ENCODE measurements around the gene TCP10L.
"Not testable (repeated sequence)": the region's sequence is repeated elsewhere in the genome, so short reads cannot be mapped to it uniquely, and the experiment has no call there.

Gene TCP10L

DNA sequence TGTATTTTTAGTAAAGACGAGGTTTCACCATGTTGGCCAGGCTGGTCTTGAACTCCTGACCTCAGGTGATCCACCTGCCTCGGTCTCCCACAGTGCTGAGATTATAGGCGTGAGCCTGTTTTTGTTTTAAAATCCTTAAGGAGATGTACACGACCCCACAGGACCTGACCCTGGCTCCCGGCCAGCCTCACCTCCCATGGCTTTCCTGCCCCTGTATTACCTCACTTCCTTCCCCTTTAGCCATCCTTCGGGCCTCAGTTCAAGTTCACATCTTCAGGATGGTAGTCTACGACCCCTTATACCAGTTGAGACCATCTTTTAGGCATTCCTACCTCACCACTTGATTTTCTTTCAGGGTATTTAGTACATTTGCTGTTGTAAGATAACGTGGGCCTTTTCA is 36.3 kb downstream of the TCP10L start:
- FAIRE-seq (no peak), DNase-seq (ENCODE audit: insufficient read length) (no peak)
- TF ChIP-seq TAF1 (IDR thresholded peaks at IDR 0.05; ENCODE audit: borderline replicate concordance, low read depth, low read length), result no peak
- no peak for TF ChIP-seq POLR2A (IDR thresholded peaks at IDR 0.05; ENCODE audit: low read depth, low read length)
- TF ChIP-seq POLR2AphosphoS5 (IDR thresholded peaks at IDR 0.05; ENCODE audit: low read depth, low read length), result no peak

DNA sequence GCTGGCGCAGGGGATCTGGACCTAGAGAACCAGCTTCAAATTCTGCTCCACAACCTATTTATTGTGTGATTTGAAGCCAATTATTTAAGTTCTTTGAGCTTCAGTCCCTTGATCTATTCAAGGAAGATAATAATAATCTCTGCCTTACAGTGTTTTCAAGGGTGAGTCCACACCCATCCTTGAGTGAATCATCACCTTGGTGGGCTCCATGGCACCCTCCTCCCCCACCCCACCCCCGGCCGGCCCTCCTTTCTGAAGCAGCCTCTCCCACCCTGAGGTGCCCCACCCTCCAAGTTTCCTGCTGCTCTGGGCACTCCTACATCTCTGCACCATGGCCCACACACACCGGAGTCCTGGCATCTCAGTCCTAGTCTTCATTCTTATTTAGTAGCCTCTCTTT is 38.3 kb downstream of the TCP10L start:
- FAIRE-seq, result no peak
- no peak for DNase-seq (ENCODE audit: insufficient read length)
- TF ChIP-seq TAF1 (IDR thresholded peaks at IDR 0.05; ENCODE audit: borderline replicate concordance, low read depth, low read length), result no peak

DNA sequence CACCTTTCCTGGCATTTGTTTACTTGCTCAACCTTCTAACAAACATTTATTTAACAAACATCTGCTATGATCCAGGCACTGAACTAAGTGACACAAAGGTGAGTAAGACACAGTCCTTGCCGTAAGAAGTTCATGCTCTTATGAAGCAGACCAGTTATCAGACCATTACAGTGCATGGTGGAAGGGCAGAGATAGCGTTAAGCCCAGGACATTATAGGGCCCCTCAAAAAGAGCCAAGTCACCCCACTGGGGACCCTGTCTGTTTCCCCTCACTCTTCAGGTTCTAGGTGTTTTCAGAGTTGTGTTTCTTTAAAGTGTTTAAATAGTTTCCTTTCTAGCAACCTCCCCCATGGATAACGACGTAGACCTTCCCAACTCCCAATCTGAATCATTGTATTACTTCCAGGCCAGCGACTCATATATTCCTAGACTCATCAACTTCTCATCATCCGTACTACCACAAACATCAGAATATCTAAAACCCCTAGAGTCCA is 39.3 kb downstream of the TCP10L start:
- TF ChIP-seq POLR2A (IDR thresholded peaks at IDR 0.05; ENCODE audit: low read depth, low read length), result no peak
- FAIRE-seq (no peak), DNase-seq (ENCODE audit: insufficient read length) (no peak)

DNA sequence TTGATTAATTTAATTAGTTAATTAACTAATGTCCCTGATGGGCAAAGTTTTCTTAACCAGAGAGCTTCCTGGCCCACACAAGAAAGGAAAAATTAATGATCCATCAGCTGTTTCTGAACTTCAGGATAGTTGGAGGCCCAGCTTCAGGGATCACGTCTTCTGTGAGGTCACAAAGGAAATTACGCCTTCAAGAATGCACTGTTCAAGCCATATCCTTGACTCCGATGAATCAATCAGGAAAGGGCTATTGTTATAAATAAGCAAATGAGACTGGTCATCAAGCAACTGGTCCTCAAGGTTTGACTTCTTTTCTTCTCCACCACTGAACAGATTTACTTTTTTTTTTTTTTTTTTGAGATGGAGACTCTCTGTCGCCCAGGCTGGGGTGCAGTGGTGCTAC is 40.6 kb downstream of the TCP10L start:
- FAIRE-seq, result no peak
- TF ChIP-seq TAF1 (IDR thresholded peaks at IDR 0.05; ENCODE audit: borderline replicate concordance, low read depth, low read length), result no peak
- TF ChIP-seq POLR2AphosphoS5 (IDR thresholded peaks at IDR 0.05; ENCODE audit: low read depth, low read length), result no peak
- no peak for TF ChIP-seq POLR2A (IDR thresholded peaks at IDR 0.05; ENCODE audit: low read depth, low read length)
- no peak for DNase-seq (ENCODE audit: insufficient read length)

DNA sequence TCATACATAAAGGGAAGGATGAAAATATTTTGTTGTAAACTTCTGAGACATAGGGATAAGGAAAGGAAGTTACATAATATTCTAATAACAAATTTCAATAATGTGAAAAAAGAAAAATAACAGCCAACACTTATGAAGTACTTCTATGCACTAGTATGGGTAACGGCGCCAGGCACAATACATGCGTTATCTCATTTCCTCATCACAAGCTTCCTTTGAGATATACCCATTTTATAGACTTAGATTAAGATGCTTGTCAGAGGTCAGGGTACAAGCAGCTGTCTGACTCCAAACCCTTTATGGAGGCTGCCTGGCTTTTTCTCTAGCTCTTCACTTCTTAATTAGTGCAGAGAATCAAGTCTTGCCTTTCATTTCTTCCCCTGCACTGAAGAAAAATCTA is 41.3 kb downstream of the TCP10L start:
- TF ChIP-seq POLR2A (IDR thresholded peaks at IDR 0.05; ENCODE audit: low read depth, low read length), result no peak
- FAIRE-seq, result no peak
- no peak for DNase-seq (ENCODE audit: insufficient read length)

DNA sequence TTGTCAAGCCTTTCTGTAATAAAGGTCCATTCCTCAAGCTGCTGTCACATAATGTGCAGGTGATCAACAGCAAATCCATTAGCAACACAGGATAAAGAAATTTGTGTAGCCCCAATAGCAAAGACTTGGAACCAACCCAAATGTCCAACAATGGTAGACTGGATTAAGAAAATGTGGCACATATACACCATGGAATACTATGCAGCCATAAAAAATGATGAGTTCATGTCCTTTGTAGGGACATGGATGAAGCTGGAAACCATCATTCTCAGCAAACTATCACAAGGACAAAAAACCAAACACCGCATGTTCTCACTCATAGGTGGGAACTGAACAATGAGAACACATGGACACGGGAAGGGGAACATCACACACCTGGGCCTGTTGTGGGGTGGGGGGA is 42.3 kb downstream of the TCP10L start:
- not testable (repeated sequence) for FAIRE-seq; DNase-seq (ENCODE audit: insufficient read length)

DNA sequence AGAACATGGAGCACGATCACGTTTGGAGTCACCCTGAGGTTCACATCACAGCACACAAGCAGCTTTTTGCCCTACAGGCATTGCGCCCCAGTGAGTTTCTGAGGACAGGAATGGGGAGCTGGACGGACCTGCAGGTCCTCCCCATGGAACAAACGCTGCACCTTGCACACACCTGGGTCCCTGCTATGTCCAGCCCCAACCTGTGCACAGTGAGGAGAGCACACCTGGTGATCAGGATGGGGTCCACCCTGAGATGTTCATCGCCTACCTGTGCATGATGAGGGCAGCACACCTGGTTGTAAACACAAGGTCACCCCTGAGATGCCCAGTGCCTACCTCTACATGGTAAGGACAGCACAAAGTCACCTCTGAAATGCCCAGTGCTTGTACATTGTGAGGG is 45.9 kb downstream of the TCP10L start:
- no peak for DNase-seq (ENCODE audit: insufficient read length)
- FAIRE-seq, result no peak

DNA sequence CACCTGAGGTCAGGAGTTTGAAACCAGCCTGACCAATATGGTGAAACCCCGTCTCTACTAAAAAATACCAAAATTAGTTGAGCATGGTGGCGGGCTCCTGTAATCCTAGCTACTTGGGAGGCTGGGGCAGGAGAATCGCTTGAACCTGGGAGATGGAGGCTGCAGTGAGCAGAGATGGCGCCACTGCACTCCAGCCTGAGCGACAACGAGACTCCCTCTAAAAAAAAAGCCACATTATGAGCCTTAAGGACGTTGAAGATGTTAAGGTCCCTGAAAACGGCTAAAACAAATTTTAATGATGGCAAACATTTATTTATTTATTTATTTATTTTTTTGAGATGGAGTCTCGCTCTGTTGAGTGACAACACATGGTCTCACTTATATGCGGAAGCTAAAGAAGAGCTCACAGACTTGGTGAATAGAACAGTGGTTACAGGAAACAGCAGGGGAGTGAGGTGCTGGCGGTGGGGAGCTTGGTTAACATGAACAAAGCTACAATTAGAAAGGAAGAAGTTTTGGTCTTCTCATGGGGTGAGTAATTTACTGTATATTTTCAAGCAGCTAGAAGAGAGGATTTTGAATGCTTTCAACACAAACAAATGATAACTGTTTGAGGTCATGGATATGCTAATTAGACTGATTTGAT is 47.1 kb downstream of the TCP10L start:
- DNase-seq (ENCODE audit: insufficient read length) (no peak), FAIRE-seq (no peak)
- no peak for TF ChIP-seq POLR2A (IDR thresholded peaks at IDR 0.05; ENCODE audit: low read depth, low read length)

More for the DNA sequence above, 45.9 kb downstream of the TCP10L start:
- no peak for TF ChIP-seq POLR2AphosphoS5 (IDR thresholded peaks at IDR 0.05; ENCODE audit: low read depth, low read length)

DNA sequence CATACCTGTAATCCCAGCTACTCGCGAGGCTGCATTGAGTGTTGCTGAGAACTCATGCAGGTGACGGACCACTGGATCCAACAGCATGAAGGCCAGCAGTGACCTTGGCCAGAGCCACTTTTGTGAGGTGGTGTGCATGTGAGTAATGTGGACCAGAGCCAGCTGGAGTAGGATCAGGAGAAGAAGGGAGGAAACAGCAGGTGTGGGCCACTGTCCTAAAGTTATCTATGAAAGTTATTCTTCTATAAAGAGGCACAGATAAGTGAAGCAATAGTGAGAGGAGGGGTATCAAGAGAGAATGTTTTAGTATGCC is 47.8 kb downstream of the TCP10L start:
- DNase-seq (ENCODE audit: insufficient read length), result no peak
- FAIRE-seq, result no peak
- TF ChIP-seq TAF1 (IDR thresholded peaks at IDR 0.05; ENCODE audit: borderline replicate concordance, low read depth, low read length) (no peak), POLR2AphosphoS5 (IDR thresholded peaks at IDR 0.05; ENCODE audit: low read depth, low read length) (no peak), POLR2A (IDR thresholded peaks at IDR 0.05; ENCODE audit: low read depth, low read length) (no peak)

DNA sequence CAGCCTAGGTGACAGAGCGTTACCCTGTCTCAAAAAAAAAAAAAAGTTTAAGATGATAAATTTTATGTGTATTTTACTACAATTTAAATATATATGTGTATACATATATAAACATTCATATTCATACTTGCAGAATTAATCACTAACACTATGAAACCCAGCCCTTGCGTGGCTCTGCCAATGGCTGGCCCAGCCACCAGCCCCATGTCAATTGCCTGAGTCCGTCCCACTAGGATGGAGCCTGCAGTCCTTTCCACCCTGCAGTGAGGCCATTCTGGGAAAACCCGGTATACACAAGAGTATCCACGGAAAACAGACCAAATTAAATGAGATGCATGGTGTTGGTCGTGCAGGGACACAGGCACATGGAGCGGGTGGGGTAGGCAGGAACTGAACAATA is 49.7 kb downstream of the TCP10L start:
- DNase-seq (ENCODE audit: insufficient read length) (no peak), FAIRE-seq (no peak)
- TF ChIP-seq TAF1 (IDR thresholded peaks at IDR 0.05; ENCODE audit: borderline replicate concordance, low read depth, low read length) (no peak), POLR2AphosphoS5 (IDR thresholded peaks at IDR 0.05; ENCODE audit: low read depth, low read length) (no peak)

DNA sequence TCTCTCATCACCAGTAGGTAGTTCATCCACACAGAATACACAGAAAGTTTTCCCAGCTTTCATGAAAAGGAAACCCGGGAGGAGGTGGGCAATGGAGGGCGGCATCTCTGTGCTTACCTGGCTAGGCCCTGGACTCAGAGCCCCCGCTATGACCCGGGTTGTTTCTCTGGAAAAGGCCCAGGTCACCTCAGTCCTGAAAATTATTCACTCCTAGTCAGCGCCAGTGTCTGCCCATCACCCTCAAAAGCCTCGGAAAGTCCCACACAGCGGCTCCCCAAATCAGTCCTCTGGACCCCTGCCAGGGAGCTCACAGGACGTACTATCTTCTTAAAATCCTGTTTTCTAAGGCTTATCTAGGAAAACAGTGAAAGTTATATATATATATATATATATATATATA is 51.2 kb downstream of the TCP10L start:
- TF ChIP-seq POLR2AphosphoS5 (IDR thresholded peaks at IDR 0.05; ENCODE audit: low read depth, low read length) (no peak), TAF1 (IDR thresholded peaks at IDR 0.05; ENCODE audit: borderline replicate concordance, low read depth, low read length) (no peak), POLR2A (IDR thresholded peaks at IDR 0.05; ENCODE audit: low read depth, low read length) (no peak)
- DNase-seq (ENCODE audit: insufficient read length) (no peak), FAIRE-seq (no peak)

DNA sequence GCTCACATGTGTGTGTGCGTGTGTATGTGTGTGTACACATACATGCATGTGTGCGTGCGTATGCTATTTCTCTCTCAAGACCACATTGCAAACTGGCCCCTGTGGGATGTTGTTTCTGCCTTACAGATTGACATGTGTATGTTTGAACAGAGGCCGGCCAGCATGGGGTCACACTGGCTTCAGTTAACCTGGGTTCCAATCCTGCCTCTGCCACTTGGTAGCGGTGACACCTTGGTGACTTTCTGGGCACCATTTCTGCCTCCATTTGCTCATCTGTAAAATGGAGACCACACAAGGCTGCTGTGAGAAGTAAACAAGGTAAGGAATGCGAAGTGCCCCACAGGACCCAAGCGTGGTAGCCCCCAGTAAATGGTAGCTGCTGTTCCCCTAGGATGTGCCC is 51.7 kb downstream of the TCP10L start:
- FAIRE-seq, result no peak
- TF ChIP-seq POLR2AphosphoS5 (IDR thresholded peaks at IDR 0.05; ENCODE audit: low read depth, low read length) (no peak), POLR2A (IDR thresholded peaks at IDR 0.05; ENCODE audit: low read depth, low read length) (no peak), TAF1 (IDR thresholded peaks at IDR 0.05; ENCODE audit: borderline replicate concordance, low read depth, low read length) (no peak)

DNA sequence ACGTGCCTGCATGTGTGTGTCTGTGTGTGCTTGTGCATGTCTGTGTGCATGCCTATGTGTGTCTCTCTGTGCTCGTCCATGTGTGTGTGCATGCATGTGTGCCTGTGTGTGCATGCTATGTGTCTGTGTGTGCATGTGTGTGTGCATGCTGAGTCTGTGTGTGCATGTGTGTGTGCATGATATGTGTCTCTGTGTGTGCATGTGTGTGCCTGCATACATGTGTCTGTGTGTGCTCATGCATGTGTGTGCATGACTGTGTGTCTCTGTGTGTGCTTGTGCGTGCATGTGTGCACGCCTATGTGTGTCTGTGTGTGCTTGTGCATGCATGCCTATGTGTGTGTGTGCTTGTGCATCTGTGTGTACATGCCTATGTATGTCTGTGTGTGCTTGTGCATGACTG is 52.3 kb downstream of the TCP10L start:
- TF ChIP-seq POLR2AphosphoS5 (IDR thresholded peaks at IDR 0.05; ENCODE audit: low read depth, low read length) (no peak), TAF1 (IDR thresholded peaks at IDR 0.05; ENCODE audit: borderline replicate concordance, low read depth, low read length) (no peak), POLR2A (IDR thresholded peaks at IDR 0.05; ENCODE audit: low read depth, low read length) (no peak)
- DNase-seq (ENCODE audit: insufficient read length) (no peak), FAIRE-seq (no peak)

More for the DNA sequence above, 51.7 kb downstream of the TCP10L start:
- DNase-seq (ENCODE audit: insufficient read length), result no peak

DNA sequence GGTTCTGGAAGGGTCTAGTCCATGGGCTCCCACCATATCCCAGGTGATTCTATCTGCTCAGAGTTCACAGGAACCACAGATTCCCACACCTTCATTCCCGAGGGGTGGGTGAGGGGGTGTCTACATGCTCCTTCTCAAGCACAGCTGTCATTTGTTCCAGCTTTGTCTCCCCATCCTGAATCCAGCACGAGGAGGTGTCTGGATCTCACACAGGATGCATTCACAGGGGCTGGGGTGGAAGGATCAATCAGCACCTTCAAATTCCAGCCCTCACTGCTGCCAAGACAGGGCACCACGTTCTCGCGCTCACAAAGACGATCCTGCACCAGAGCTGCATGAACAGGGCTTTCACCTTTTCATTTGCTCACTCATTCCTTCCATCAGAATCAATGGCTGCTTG is 52.7 kb downstream of the TCP10L start:
- no peak for FAIRE-seq
- TF ChIP-seq TAF1 (IDR thresholded peaks at IDR 0.05; ENCODE audit: borderline replicate concordance, low read depth, low read length), result no peak
- TF ChIP-seq POLR2A (IDR thresholded peaks at IDR 0.05; ENCODE audit: low read depth, low read length), result no peak
- no peak for TF ChIP-seq POLR2AphosphoS5 (IDR thresholded peaks at IDR 0.05; ENCODE audit: low read depth, low read length)

DNA sequence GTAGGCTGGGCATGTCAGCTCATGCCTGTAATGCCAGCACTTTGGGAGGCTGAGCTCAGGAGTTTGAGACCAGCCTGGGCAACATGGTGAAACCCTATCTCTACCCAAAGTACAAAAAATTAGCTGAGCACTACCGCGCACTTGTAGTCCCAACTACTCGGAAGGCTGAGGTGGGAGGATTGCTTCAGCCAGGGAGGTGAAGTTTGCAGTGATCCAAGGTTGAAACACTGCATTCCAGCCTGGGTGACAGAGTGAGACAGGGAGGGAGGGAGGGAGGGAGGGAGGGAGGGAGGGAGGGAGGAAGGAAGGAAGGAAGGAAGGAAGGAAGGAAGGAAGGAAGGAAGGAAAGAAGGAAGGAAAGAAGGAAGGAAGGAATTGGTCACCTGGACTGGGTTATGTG is 53.8 kb downstream of the TCP10L start:
- not testable (repeated sequence) for FAIRE-seq; DNase-seq (ENCODE audit: insufficient read length)

More for the DNA sequence above, 52.7 kb downstream of the TCP10L start:
- no peak for DNase-seq (ENCODE audit: insufficient read length)

DNA sequence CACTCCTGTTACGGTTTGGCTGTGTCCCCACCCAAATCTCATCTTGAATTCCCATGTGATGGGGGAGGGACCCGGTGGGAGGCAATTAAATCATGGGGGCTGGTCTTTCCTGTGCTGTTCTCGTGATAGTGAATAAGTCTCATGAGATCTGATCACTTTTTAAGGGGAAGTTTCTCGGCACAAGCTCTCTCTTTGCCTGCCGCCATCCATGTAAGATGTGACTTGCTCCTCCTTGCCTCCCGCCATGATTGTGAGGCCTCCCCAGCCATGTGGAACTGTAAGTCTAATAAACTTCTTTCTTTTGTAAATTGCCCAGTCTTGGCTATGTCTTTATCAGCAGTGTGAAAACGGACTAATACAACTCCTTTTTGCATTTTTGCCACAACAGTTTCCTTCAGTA is 54.5 kb downstream of the TCP10L start:
- not testable (repeated sequence) for DNase-seq (ENCODE audit: insufficient read length); FAIRE-seq
